Gastroesophageal sphincter (tissue), 4 donors: ENCODE data around the gene XYLT1. TPM values are rescaled to one million over a fixed set of nuclear protein-coding genes. Genes with fewer than 3 reads are reported as not detected.
A peak's percentile ranks its signal among the peaks of the same experiment; 100 is the strongest.

Experiments used
- ATAC-seq: fragments of 150-250 bp; one replicate; pipeline ENCODE4 v1.9.1; 2016; ENCODE audit warnings: mild to moderate bottlenecking, moderate library complexity
- H3K27ac ChIP-seq, 4 donors: fragments of 200-600 bp; sonication (generic) in 3 of 4; 1 replicate in 3 of 4; 2 replicates in 1 of 4; pipeline ENCODE4 v1.5.1; 2016 to 2019
- H3K27me3 ChIP-seq: fragments of 200-600 bp; sonication (generic); one replicate; pipeline ENCODE4 v1.5.1; 2019
- H3K36me3 ChIP-seq, 2 donors: fragments of 200-600 bp; sonication (generic); one replicate each; pipeline ENCODE4 v1.5.1; 2019; ENCODE audit warnings: control low read depth in 1 of 2
- H3K4me1 ChIP-seq, 3 donors: fragments of 200-600 bp; sonication (generic); 1 replicate in 2 of 3; 2 replicates in 1 of 3; pipeline ENCODE4 v1.5.1; 2016 to 2019; ENCODE audit warnings: control low read depth in 2 of 3
- H3K4me3 ChIP-seq, 2 donors: fragments of 200-600 bp; sonication (generic); one replicate each; pipeline ENCODE4 v1.5.1; 2019; ENCODE audit warnings: mild to moderate bottlenecking in 1 of 2, moderate library complexity in 1 of 2
- H3K9me3 ChIP-seq, 3 donors: fragments of 200-600 bp; sonication (generic); one replicate each; pipeline ENCODE4 v1.5.1; 2017 to 2019; ENCODE audit warnings: control low read depth in 2 of 3
- CTCF ChIP-seq, 4 experiments: fragments of 200-600 bp in 2 of 4; fragments of 450-650 bp in 2 of 4; sonication (generic) in 1 of 4; IDR thresholded peaks; one replicate each; pipeline ENCODE4 v1.5.1; 2017 to 2019; ENCODE audit warnings: antibody characterized with exemption in 4 of 4, mild to moderate bottlenecking in 2 of 4, moderate library complexity in 2 of 4
- EP300 ChIP-seq: sonication (generic); formaldehyde crosslinking; IDR thresholded peaks from one replicate; pipeline ENCODE4 v1.6.1; 2017; ENCODE audit warnings: antibody characterized with exemption, mild to moderate bottlenecking
- POLR2A ChIP-seq, 2 donors: fragments of 450-650 bp; IDR thresholded peaks; one replicate each; pipeline ENCODE4 v1.6.1; 2017; ENCODE audit warnings: antibody characterized with exemption in 2 of 2, mild to moderate bottlenecking in 2 of 2, moderate library complexity in 1 of 2
- POLR2AphosphoS5 ChIP-seq: sonication (generic); formaldehyde crosslinking; IDR thresholded peaks from one replicate; pipeline ENCODE4 v1.6.1; 2017; ENCODE audit warnings: antibody characterized with exemption
- WGBS, 2 donors: methylation state at CpG; one replicate each; pipeline ENCODE4 v1.1.5; 2018; ENCODE audit warnings: low coverage in 1 of 2; 5-methylcytosine and 5-hydroxymethylcytosine counted together
- total RNA-seq, 4 donors: library from RNA; depleted of rRNA; stranded (reverse); fragments of >200 nt; gene quantifications; one replicate each; pipeline ENCODE4 v1.1.0, GENCODE V29; 2016

The XYLT1 gene
- total RNA-seq, 4 donors from 2014 or later: 19.1 to 51.6 (median 23.7) TPM

- 57 to 72% methylated on average over 5 to 8 of the region's 8 CpGs for WGBS, 2 donors
- Histone ChIP-seq H3K4me3 (no peak overlapping the region), H3K36me3 (no peaks in the 10 kb centered on the region), H3K4me1 (peaks cover 9 to 50% (median 16%) of the 10 kb centered on the region in 3 donors), H3K9me3 (no peaks in the 10 kb centered on the region), H3K27ac (peak overlapping the region in 3 of 4 donors; percentile 42 to 92 (median 48)), H3K27me3 (no peaks in the 10 kb centered on the region)
- no peak for ATAC-seq
- TF ChIP-seq EP300 (no peak), POLR2A (IDR thresholded peaks at IDR 0.05) (no peak), CTCF (IDR thresholded peaks at IDR 0.05) (no peak), POLR2AphosphoS5 (no peak)
Measured at GRCh38 chr16:17392127-17392856, 78.5 kb downstream of the XYLT1 start.

GRCh38 chr16:17391715-17392114 is 79.0 kb downstream of the XYLT1 start:
- H3K36me3 ChIP-seq: no peaks in the 10 kb centered on the region
- no peaks in the 10 kb centered on the region for H3K27me3 ChIP-seq
- peak overlapping the region in 3 of 4 donors; percentile 42 to 92 (median 48) for H3K27ac ChIP-seq
- no peak for ATAC-seq
- peaks cover 3 to 50% (median 10%) of the 10 kb centered on the region in 3 donors for H3K4me1 ChIP-seq
- H3K9me3 ChIP-seq: no peaks in the 10 kb centered on the region
- 89 to 97% methylated on average over 5 of the region's 5 CpGs for WGBS, 2 donors
- no peak for TF ChIP-seq EP300
- no peak overlapping the region for H3K4me3 ChIP-seq

GRCh38 chr16:17389384-17389783 is 81.4 kb downstream of the XYLT1 start:
- H3K36me3 ChIP-seq: no peaks in the 10 kb centered on the region
- 46 to 80% methylated on average over 2 to 4 of the region's 4 CpGs for WGBS, 2 donors
- no peaks in the 10 kb centered on the region for H3K9me3 ChIP-seq
- H3K4me1 ChIP-seq: peaks cover 8 to 50% (median 18%) of the 10 kb centered on the region in 3 donors
- TF ChIP-seq EP300 (no peak), POLR2A (IDR thresholded peaks at IDR 0.05) (no peak), POLR2AphosphoS5 (no peak), CTCF (IDR thresholded peaks at IDR 0.05) (no peak)
- H3K4me3 ChIP-seq: no peak overlapping the region
- H3K27ac ChIP-seq: peak overlapping the region in 3 of 4 donors; percentile 66 to 93 (median 68)
- H3K27me3 ChIP-seq: no peaks in the 10 kb centered on the region
- no peak for ATAC-seq

- H3K27ac ChIP-seq: peak overlapping the region; percentile 23 to 93 (median 88)
- 73 to 86% methylated on average over 3 of the region's 4 CpGs for WGBS, 2 donors
Measured at GRCh38 chr16:17387256-17387655, 83.5 kb downstream of the XYLT1 start.

GRCh38 chr16:17386229-17386628 is 84.5 kb downstream of the XYLT1 start:
- Histone ChIP-seq H3K36me3 (no peaks in the 10 kb centered on the region), H3K4me1 (peaks cover 8 to 78% (median 33%) of the 10 kb centered on the region in 3 donors), H3K27ac (peak overlapping the region; percentile 23 to 93 (median 88)), H3K9me3 (no peaks in the 10 kb centered on the region), H3K4me3 (no peak overlapping the region), H3K27me3 (no peaks in the 10 kb centered on the region)
- WGBS, 2 donors: 24 to 54% methylated on average over 2 to 3 of the region's 3 CpGs
- ATAC-seq: no peak
- TF ChIP-seq POLR2A (IDR thresholded peaks at IDR 0.05): no peak
- TF ChIP-seq POLR2AphosphoS5: no peak
- TF ChIP-seq EP300: no peak

More at GRCh38 chr16:17387256-17387655, 83.5 kb downstream of the XYLT1 start:
- no peak for TF ChIP-seq EP300
- no peak for TF ChIP-seq POLR2AphosphoS5
- TF ChIP-seq CTCF (IDR thresholded peaks at IDR 0.05): no peak
- no peak for TF ChIP-seq POLR2A (IDR thresholded peaks at IDR 0.05)
- Histone ChIP-seq H3K9me3 (no peaks in the 10 kb centered on the region), H3K27me3 (no peaks in the 10 kb centered on the region), H3K36me3 (no peaks in the 10 kb centered on the region), H3K4me3 (no peak overlapping the region), H3K4me1 (peaks cover 8 to 69% (median 30%) of the 10 kb centered on the region in 3 donors)
- ATAC-seq: no peak

- Histone ChIP-seq H3K27ac (peak overlapping the region; percentile 88 to 93 (median 90)), H3K4me1 (peaks cover 8 to 83% (median 36%) of the 10 kb centered on the region in 3 donors), H3K9me3 (no peaks in the 10 kb centered on the region), H3K27me3 (no peaks in the 10 kb centered on the region), H3K36me3 (no peaks in the 10 kb centered on the region), H3K4me3 (no peak overlapping the region)
- TF ChIP-seq POLR2A (IDR thresholded peaks at IDR 0.05) (no peak), POLR2AphosphoS5 (no peak), EP300 (no peak), CTCF (IDR thresholded peaks at IDR 0.05) (no peak)
- ATAC-seq: no peak
- 35 to 52% methylated on average over 4 to 5 of the region's 5 CpGs for WGBS, 2 donors
Measured at GRCh38 chr16:17384471-17384870, 86.3 kb downstream of the XYLT1 start.
